GM18907 (cell line): ENCODE measurements around the gene FABP2.
A peak's percentile ranks its signal among the peaks of the same experiment; 100 is the strongest.
"Not testable (repeated sequence)": the region's sequence is repeated elsewhere in the genome, so short reads cannot be mapped to it uniquely, and the experiment has no call there.

Source experiments
- ATAC-seq: cut with Tn5 transposase; IDR thresholded peaks from one replicate; pipeline ENCODE4 v1.9.1; 2021; ENCODE audit warnings: mild to moderate bottlenecking, moderate library complexity; ENCODE audit not compliant: unreplicated experiment

FABP2 gene

DNA sequence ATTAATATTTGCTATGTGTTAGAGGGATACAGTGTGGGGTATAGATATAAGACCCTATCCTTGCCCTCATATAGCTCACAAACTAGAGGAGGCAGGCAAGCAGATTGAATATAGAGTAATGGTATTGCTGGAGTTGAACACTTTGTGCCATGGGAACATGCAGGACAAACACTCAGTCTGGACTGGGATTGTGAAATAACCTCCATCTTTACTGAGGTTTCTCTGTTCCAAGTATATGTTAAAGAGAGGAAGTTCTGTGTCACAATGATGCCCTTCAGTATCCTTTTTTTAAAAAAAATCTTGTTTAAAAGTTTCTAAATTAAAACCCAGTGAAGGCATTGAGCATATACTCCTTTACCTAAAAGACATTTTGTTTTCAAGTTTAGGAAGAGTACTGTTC is 8.7 kb downstream of the FABP2 start:
- ATAC-seq = no peak

DNA sequence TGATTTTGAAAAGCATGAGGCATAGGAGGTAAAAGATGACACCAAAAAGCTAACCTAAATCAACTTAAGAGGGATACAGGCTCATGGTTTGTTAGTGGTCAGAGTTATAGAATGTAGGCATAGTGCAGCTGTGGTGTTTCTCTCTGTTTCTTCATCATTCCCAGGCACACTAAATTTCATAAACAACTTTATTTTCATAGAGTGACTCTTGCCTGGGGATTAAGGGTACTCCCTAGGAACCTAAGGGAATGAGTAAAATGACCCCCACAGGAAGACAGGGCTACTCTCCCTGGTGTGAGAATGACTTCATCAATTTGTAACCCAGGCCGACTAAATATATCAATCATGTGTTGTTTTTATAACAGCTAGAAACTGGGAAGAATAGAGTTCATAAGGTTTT is 11.1 kb downstream of the FABP2 start:
- ATAC-seq = no peak

DNA sequence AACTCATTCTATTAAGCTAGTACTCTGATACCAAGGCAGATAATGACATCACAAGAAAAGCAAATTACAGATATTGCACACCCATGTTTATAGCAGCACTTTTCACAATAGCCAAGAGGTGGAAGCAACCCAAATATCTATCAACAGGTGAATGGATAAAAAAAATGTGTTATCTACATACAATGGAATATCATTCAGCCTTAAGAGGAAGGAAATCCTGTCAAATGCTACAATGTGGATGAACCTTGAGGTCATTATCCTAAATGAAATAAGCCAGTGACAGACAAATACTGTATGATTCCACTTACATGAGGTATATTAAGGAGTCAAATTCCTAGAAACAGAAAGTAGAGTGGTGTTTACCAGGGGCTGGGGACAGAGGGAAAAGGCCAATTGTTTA is 14.3 kb downstream of the FABP2 start:
- ATAC-seq = no peak

DNA sequence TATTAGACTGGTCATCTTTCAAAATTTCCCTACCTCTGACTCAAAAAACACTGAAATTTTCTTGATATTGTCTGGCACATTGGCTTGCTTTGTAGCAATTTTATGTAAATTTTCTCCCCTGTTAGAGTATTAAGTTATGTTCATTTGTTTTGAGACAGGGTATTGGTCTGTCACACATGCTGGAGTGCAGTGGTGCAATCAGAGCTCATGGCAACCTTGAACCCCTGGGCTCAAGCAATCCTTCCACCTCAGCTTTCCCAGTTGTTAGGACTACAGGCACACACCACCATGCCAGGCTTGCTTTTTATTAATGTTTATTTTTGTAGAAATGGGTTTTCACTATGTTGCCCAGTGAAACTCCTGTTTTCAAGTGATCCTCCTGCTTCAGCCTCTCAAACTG is 17.5 kb downstream of the FABP2 start:
- ATAC-seq = no peak

DNA sequence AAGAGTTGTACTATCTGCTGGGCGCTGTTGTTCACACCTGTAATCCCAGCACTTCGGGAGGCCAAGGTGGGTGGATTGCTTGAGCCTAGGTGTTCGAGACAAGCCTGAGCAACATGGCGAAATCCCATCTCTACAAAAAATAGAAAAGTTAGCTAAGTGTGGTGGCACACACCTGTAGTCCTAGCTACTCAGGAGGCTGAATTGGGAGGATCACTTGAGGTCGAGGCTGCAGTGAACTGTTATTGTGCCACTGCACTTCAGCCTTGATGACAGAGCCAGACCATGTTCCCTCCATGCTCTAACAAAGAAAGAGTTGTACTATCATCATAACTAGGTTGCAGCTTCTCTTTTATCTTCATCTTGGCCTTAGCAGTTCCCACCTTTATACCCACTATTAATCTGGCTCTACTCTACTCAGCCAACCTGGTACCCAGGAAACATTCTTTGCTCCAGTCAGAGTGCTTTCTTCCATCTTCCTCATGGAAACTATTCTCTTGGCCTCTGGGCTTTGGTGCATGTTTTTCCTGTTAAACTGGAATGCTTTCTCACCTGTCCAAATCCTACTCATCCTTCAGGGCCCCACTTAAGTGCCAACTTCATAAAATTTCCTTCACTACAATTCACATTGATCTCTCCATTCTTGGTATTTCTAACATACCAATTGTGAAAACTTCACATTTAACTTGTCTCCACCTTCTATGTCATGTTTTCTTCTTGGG is 18.2 kb downstream of the FABP2 start:
- no peak for ATAC-seq

DNA sequence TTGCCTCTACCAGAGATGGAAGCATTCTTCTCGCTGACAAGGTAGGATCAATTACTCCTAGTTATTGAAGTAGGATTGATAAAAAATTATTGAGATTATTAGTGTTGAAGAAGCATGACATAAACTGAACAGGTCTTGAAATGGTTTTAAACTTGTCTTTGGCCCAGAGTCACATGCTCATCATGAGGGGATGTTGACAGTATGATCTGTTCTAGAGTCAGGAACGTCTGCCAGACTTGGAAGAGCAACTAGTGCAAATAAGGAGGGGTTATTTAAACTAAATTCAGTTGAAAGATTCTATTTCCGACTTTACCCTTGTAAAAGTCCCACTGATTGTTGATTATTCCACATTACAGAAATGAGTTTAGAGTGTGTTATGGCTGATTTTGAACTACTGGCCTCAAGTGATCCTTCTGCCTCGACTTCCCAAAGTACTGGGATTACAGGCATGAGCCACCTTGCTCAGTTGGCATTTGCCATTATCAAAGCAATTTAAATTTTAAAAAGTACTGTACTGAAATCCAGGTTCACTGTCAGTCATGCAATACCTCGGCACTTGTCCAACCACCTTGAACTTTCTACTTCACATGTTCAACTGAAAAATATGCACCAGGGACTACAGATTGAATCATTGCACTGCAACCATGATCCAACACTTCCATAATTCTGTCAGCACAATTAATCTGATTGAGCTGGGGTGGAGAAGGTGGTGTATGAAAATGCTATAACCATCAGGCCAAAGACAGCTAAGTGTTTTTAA is 19.7 kb downstream of the FABP2 start:
- no peak for ATAC-seq

DNA sequence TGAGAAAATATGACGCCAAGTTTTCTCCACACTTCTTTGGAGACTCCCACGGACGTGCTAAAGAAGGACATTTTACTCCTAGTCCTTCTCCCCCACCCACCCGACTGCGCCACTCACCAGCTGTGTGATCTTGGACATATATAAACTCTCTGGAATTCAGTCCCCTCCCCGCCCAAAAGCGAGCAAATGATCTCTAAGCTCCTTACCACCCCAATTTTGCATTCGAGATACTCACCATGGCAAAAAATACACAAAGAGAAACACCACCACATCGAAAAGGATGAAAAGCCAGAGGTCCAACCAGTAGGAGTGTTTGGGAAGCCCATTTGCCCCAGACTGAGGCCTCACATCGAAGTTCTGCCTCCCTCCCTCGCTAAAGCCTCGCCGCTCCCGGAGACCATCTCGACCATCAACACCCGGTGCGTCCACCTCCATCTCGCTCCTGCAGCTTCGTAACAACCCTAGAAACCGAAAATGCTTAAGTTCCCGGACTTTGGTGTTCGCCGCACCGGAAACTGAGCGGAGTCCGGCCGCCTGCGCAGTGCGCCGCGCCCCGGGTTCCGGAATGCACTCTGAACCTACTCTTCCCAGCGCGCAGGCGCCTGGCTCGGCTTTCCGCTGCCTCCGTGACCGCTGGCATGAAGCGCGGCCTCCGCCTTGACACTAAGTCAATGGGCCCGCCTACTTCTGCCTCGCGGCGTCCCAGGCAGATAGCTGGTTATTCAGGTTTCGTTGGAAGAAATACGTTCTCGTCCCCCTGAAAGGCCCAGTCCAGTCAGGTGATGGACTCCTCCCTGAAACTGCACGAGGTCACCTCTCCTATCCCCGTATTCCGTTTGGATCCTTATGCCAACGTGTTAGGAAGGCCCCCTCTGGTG is 21.6 kb downstream of the FABP2 start:
- peak; percentile 98 for ATAC-seq

DNA sequence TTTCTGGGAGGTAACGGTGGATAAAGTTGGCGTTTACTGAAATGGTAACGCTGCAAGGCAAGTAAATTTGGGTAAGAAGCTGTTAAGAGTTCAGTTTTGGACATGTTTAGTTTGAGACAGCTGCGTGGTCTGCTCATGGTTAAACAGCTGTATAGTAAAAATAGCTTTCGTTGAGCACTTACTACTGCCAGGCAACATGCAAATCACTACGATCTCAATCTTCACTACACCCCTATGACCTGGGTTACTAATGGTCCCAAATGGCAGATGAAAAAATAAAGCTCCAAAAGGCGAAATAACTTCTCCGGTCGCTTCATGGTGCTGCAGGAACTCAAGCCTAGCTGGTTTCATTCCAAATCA is 22.2 kb downstream of the FABP2 start:
- ATAC-seq = peak; percentile 57

DNA sequence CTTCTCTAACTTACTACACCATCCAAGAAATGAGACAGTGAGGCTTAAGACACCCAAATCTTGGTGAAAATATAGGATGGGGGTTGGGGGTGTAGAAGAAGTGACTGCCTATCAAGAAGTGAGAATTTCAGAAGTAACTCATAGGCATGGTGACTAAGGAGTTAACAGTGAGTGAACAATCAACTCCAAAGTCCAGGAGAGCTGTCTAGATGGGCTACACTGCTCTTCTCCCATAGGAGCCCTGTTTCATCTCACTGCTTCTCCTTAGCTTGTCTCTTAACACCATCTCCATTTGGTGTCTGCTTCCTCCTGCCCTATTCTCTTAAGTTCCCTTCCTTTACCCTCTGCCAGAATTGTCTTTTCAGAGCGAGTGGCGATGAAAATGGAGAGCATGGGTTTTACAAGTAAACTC is 22.7 kb downstream of the FABP2 start:
- ATAC-seq = no peak

DNA sequence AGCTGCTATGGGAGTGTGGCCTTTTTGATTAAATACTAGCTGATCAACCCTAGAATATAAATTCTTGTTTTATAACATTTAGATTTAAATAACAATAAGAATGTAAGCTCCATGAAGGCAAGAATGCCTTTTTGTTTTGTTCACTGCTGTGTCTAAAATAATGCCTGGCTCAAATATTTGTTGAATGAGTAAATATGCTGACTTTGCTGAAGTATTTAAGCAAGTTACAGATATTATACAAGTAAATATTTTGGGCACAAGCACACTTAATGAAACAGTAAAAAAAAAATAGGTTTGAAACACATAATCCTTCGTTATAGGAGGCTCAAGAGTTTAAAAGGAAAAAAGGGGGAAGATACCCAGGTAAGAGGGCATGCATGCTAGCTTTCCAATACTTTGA is 24.1 kb downstream of the FABP2 start:
- ATAC-seq = no peak

DNA sequence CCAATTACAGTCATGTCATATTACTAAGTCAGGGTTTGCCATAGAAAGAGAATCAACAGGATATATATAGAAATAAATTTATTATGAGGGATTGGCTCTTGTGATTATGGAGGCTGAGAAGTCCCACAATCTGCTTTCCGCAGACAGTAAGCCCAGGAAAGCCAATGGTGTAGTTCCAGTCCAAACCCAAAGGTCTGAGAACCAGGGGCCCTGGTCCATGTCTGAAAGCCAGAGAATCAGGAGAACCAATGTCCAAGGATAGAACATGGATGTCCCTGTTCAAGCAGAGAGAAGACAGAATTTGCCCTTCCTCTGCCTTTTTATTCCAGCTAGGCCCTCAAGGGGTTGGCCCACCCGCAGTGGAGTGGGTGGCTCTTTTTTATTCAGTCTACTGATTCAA is 25.6 kb downstream of the FABP2 start:
- no peak for ATAC-seq

DNA sequence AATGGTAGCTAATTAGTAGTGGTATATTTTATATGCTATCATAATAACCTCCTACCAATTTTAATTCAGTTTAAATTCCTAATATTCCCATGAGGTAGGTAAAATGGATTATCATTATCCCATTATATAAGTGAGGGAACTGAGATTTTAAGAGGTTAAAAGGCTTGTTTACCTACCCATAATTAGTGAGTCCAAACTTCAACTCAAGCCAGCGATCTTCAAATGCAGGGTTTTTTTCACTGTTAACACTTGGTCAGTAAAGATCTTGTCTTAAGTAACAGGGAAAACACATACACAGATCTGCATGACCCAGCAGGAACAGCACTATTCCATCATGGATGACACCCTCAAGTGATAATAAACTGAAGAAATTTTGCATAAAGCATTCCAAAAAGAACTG is 31.3 kb downstream of the FABP2 start:
- no peak for ATAC-seq

DNA sequence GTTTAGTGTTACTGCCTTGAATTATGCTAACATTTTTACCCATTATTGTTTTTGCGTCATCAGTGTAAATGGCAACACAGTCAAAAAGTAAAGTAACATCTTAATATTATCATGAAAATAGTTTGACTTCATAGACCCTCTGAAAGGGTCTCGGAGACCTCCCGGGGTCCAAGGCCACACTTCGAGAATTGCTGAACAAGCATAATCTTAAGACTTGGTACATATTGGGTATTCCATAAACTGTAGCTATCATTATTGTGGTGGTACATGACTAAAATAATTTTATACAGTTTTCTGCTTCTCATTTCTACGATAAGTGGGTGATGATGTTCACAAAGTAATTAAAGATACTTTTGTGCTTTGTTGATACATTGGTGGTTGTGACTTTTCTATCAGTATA is 32.6 kb downstream of the FABP2 start:
- ATAC-seq = no peak

DNA sequence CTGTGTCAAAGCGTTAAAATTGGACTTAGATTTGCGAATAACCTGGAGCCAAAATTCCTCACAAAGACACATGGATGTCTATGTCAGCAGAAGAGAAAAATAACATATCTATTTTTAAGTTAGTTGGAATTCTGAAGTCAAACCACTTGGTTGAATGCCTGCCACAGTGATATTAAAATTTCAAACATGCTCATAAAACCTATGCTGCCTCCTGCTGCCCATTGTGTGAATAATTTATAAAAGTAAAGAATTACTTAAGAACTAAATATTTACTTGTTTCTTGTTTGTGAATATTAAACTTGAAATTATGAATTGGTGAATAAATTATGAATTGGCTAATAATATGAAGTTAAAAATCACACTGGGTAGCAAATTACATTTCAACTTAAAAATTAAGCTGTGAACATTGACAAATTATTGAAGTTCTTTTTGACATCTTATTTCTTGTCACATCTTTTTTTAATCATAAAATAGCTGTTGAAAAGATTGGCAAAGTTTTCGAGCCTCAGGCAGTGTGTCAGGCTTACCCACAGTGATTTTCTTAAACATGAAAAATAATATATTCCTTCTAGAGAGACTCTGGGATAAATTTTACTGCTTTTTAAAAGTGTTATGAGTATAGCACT is 35.4 kb downstream of the FABP2 start:
- no peak for ATAC-seq

DNA sequence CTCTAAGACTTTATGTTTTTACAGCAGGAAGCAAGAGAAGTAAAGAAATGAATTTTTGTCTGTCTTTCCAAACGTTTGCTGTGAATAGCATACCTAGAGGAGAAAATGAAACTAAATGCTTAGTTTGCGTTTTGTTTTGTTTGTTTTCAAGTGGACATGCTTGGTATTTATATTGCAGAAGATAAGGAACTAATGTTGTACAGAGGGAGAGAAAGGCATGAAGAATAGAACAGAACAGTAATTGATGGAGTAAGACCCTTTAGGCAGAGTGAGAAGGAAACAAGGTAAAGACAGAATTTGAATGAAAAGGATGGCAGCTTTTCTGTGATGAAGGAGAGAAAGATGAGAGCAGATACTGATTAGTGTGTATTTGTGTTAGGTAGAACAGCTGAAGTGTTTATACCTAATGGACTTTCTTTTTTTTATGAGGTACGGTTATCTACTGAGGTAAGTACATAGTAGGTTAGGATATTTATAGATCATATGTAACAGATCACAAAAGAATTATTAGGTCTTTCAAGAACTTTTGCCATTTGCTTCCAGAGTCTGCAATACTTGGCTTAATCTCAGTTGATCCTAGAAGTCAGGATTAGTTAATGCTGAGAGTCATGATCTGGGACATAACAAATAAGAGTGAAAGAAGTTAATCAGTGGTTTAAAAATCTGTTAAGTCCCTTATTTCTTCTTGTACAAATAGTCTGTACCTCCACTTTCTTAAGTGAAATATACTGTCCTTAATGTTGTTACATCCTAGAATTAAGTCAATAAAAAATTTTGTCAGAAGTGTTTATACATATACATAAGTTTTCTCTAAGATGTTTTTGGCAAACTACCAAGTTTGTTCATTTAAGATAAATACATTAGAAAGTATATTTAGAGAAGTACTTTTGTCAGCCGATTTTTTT is 36.8 kb downstream of the FABP2 start:
- no peak for ATAC-seq

DNA sequence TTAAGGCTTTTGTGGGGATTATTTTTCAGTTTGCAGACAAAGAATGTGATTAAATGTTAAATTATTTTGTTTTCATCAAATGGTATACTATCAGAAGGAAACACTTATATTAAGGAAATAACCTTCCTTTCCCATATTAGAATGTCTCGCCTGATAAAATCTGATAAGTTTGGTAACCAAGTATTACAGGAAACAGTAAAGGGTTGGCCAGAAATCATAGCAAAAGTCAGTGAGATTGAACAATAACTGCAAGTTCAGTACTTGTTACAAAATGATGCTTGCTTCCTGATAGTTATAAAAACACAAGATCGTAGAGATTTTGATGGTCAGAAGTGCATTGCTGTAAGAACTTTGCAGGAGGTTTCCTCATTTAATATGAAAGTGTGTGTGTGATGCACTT is 40.5 kb downstream of the FABP2 start:
- ATAC-seq = no peak

DNA sequence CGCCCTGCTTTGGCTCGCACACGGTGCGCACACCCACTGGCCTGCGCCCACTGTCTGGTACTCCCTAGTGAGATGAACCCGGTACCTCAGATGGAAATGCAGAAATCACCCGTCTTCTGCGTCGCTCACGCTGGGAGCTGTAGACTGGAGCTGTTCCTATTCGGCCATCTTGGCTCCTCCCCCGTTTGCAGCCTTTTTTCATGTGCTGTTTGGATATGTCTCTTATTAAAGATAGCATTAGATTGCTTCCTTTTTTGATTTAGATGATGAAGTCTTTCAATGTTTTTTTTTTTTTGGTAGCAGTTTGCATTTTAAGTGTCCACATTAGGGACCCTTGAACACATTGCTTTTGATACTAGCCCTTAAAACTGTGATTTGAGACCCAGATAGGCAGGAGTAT is 42.0 kb downstream of the FABP2 start:
- ATAC-seq = not testable (repeated sequence)

DNA sequence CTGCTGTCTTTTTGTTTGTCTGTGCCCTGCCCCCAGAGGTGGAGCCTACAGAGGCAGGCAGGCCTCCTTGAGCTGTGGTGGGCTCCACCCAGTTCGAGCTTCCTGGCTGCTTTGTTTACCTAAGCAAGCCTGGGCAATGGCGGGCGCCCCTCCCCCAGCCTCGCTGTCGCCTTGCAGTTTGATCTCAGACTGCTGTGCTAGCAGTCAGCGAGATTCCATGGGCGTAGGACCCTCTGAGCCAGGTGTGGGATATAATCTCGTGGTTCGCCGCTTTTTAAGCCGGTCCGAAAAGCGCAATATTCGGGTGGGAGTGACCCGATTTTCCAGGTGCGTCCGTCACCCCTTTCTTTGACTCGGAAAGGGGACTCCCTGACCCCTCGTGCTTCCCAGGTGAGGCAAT is 42.4 kb downstream of the FABP2 start:
- ATAC-seq = not testable (repeated sequence)

DNA sequence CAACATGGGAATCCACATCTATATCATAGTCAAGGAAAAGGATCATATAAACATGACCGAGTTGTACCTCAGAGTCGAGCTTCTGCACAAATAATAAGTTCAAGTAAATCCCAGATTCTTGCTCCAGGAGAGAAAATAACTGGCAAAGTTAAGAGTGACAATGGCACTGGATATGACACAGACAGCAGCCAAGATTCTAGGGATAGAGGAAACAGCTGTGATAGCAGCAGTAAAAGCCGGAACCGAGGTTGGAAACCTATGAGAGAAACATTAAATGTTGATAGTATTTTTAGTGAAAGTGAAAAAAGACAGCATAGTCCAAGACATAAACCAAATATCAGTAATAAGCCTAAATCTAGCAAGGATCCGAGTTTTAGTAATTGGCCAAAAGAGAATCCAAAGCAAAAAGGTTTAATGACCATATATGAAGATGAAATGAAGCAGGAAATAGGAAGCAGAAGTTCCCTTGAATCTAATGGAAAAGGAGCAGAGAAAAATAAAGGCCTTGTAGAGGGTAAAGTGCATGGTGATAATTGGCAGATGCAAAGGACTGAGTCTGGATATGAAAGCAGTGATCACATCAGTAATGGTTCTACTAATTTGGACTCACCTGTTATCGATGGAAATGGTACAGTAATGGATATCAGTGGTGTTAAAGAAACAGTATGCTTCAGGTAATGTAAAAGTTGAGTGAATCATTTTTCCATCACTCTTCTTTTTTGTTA is 50.4 kb downstream of the FABP2 start:
- no peak for ATAC-seq

DNA sequence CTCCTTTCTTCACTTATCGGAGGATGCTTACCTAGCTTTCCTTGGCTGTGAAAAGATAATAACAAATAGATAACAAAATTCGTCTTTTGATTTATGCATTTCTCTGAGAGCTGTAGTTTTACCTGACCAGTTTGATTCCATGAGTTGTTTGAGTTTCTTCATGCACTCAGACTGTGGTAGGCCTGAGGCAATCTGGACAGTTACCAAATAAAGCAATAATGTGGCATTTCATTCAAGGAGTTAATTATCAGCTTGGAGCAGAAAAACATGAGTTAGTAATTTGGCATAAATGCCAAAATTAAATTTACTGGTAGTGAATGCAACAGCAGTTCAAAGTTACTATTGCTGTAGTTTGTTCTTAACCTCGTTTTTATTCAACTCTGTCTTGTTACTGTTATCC is 53.5 kb downstream of the FABP2 start:
- no peak for ATAC-seq
